HG02840 (cell line): ENCODE measurements around the gene CPED1.
"Not testable (repeated sequence)": the region's sequence is repeated elsewhere in the genome, so short reads cannot be mapped to it uniquely, and the experiment has no call there.

Experiments
- ATAC-seq: cut with Tn5 transposase; IDR thresholded peaks from one replicate; pipeline ENCODE4 v1.9.1; 2021; ENCODE audit warnings: mild to moderate bottlenecking, moderate library complexity, moderate number of reproducible peaks; ENCODE audit not compliant: unreplicated experiment, low FRiP score

Gene CPED1

DNA sequence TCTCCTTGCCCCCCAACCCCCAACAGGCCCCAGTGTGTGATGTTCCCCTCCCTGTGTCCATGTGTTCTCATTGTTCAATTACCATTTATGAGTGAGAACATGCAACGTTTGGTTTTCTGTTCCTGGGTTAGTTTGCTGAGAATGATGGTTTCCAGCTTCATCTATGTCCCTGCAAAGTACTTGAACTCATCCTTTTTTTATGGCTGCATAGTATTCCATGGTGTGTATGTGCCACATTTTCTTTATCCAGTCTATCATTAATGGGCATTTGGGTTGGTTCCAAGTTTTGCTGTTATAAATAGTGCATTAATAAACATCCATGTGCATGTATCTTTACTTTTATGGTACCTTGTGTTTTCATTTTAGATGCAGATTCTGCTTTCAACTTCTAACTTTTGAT, 136.9 kb downstream of the CPED1 start:
- ATAC-seq, result not testable (repeated sequence)

- ATAC-seq, result no peak
Observed at GRCh38 chr7:121126201-121126600, 137.7 kb downstream of the CPED1 start.

DNA sequence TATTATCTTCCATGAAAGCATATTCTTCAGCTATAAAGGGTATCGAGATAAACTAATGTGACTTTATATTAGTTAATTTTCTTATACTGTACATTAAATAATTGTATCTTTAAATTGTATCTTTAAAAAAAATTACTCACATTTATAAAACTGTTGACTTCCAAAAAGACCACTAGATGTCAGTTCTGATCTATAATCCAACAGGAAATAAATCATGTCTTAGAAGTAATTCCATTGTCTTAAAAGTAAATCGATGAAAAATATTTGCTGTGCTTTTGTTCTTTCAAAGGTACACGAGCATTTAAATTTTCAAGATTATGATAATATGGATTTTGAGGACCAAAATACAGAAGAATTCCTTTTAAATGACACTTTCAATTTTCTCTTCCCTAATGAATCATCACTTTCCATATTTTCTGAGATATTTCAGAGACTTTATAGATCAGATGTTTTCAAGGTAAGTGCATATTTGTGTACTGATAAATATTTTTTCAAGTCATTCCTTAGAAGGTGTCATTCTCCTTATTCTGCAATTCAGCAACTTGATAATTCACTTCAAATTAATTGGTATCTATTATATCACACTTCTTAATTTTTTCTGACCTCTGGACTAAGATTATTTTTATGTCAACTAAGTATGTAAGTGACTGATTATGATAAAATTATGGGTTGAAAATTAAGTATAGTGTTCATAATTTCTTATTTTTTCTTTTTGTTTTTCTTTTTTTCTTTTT, 138.5 kb downstream of the CPED1 start:
- ATAC-seq, result no peak

DNA sequence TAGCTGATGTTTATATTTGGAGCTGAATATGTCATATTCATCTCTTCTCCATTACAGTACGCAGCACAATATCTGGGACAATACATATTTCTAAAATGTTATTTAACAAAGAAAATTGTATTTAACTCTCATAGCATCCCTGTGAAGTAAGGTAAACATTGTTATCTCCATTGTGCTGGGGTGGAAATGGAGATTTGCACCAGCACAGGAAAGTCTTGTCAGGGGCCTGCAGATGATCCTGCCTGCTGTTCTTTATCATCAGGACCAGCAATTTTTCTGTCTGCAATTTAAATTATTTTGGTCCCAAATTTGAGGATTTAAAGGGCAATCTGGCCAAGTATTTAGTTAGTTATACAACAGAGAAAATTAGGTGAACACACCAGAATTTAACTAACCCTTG, 144.4 kb downstream of the CPED1 start:
- no peak for ATAC-seq

DNA sequence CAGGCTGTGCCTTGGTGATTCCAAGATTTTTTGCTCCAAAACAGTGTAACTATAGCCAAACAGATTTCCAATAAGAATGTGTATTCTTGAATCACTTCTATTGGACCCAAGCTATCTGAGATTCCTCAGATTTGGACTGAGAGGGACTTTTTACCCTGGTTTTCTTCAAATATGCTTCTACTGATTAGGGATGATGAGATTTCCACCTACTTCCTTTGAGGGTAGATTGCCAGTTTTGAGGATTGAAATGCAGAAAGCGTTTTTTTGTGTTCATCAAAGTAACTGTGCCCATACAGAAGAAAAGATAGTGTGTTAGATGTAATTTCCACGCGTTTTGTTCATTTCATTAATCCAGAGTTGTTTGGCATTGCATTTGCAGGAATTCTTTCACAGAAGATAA, 144.9 kb downstream of the CPED1 start:
- ATAC-seq, result no peak

- ATAC-seq, result no peak
Observed at GRCh38 chr7:121137580-121137979, 149.1 kb downstream of the CPED1 start.

- peak; percentile 100 for ATAC-seq
Observed at GRCh38 chr7:121138262-121138933, 149.9 kb downstream of the CPED1 start.

DNA sequence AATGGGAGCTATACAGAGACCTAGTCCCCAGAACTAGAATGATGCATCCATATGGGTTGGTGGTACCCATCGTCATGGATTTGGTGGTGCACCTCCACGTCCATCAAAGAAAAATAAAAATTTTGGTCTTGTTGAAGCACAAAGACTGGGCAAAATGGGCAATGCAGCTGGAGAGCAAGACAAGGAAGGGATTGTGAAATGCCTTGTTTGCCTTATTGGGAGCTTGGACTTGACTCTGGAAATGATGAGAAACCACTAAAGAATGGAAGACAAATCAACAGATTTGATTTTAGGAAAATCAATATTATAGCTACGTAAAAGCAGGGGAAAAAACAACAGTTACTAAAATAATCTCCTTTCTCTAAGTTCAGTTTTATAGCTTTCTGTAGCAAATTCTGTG, 150.9 kb downstream of the CPED1 start:
- ATAC-seq, result no peak

DNA sequence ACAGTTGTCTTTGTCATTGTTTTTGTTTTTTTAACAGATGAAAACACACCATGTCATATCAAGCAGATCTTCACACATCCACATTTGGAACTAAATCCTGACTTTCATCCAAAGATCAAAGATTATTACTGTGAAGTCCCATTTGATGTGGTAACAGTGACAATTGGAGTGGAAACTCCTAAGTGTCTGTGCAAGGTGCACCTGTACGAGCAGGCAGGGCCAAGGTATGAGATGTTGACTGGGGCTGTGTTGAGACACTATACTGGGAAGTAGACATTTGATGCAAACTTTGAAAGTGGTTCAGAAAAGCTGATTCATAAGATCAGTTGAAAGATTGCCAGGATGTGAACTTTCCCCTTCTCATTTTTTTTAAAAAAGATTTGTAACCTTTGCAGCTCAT, 152.3 kb downstream of the CPED1 start:
- ATAC-seq, result no peak

- no peak for ATAC-seq
Observed at GRCh38 chr7:121151774-121152221, 163.3 kb downstream of the CPED1 start.

- no peak for ATAC-seq
Observed at GRCh38 chr7:121153411-121153810, 164.9 kb downstream of the CPED1 start.

- no peak for ATAC-seq
Observed at GRCh38 chr7:121153995-121154394, 165.5 kb downstream of the CPED1 start.

- ATAC-seq, result no peak
Observed at GRCh38 chr7:121156825-121157224, 168.3 kb downstream of the CPED1 start.

GRCh38 chr7:121157341-121157751, 168.8 kb downstream of the CPED1 start:
- ATAC-seq, result no peak

DNA sequence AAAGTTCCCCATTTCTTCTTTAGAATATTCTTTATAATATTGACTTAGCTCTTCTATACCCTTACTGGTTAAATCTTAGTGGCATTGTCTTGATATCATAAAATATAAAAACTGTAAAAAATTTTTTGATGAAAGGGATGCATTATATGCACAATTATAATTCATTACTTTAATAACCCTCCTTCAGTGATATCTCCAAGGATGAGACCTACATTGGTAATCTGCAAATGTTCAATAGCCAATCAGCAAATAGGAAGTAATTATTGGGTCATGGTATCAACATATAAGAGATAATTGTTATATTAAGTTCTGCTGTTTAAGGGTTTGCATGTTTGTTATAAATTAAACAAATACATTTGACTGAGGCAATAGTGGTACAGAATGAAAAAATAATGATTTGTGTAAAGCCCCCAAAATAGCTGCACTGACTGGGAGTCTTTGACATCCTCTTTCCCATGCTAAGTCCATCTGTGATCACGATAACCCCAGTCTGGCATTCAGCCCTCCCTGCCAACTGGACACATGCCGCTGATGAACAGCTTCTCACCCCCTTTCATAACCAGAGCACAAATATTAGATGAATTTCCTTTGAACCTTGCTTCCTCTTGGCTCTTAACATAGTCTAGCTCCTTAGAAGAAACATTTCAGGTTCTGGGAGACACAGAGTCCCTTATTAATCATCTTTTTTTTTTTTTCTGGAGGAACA, 169.5 kb downstream of the CPED1 start:
- ATAC-seq, result no peak

DNA sequence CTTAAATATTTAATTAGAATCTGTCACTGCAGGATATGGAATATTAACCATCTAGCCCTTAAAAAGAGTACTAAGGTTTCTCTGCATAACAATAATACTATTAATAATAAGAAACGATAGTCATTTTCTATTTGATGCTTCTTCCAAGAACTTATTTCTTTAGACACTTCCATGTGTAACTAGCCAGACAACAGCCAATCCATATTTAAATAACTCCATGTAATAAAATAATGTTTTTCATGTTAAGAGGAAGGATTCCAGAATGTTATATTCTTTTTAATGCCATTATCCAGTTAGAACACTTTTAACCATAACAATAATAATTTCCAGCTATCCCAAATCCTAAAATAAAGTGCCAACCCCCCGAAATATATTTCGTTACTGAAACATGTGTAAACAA, 170.2 kb downstream of the CPED1 start:
- ATAC-seq, result no peak

DNA sequence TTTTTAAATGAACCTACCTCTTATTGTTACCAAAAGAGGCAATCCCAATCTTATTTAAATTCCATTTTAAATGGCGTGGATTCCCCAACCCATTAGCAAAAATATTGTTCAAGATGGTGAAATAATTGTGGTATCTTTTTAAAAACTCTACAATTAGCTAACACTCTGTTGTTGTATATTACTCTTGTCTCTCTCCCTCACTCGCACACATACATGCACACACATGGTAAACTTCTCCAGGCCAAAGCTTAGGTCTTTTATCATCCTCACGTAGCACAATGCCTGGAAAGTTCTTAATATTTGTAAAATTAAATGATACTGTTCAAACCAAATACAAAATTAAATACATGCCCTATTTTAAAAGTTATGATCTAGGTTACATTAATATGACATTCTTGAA, 171.0 kb downstream of the CPED1 start:
- no peak for ATAC-seq

DNA sequence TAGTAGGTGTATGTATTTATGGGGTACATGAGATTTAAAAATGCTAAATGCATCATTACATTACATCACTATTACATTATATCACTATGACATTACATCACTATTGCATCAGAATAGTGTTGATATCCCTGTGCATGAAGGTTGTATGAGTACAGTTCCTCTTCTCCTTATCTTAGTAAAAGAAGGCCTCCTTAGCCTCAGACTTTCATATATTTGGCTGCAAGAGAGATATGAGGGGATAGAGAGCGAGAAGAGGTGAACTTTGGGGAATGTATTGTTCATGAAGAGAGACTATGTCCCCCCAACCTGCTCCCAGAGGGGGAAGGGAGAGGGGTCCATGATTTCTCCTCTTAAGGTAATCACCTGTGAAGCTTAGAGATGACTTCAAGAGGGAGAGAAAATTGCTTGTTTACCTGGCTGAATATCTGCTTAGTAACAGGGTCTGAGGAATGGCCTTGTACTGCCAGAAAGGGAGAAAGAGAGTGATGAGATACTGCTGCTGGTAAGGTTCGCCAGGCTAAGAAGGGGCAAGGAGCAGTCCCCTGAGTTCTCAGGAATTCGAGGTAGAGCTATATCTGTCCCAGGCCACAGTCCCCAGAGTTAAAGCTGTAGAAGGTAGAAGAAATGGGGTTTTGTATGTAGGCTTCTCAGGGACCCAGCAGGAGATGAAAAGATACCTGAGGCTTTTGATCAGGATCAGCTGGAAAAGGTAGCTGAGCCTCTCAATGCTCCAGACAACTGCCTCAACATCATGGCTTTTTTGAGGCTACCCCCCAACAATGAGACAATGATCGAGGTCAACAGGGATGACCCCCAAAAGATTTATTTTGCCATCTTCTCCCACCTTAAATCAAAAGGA, 171.9 kb downstream of the CPED1 start:
- ATAC-seq, result no peak

- ATAC-seq, result no peak
Observed at GRCh38 chr7:121163699-121164098, 175.2 kb downstream of the CPED1 start.

GRCh38 chr7:121164247-121164646, 175.7 kb downstream of the CPED1 start:
- no peak for ATAC-seq

DNA sequence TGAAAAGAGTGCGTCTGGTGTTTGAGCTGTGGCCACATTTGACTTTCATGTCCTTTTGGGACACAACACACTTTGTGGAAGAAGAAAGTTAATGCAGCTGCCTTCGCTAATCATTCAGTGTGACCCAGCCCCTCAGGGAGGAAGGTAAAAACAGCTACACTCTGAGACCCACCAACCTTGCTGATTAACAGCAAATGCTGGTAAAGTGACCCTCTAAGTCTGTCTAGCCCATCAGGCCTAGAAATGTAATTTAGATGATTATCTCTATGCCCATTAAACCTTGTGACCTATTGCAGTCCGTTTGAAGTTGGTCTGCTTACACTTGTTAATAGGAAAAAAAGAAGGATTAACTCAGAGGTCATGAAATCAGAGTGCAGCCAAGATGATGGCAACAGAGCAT, 178.4 kb downstream of the CPED1 start:
- ATAC-seq, result no peak
